Heart left ventricle (tissue), 16 donors: Measurements from ENCODE around the gene MICALL1. TPM values are rescaled to one million over a fixed set of nuclear protein-coding genes. Genes with fewer than 3 reads are reported as not detected.
"Not testable (repeated sequence)": the region's sequence is repeated elsewhere in the genome, so short reads cannot be mapped to it uniquely, and the experiment has no call there.

Experiments
- ATAC-seq, 4 donors: fragments of 200-7000 bp; cut with Tn5 transposase; one replicate each; pipeline ENCODE4 v1.9.1; 2020 to 2022; ENCODE audit warnings: moderate library complexity in 4 of 4, mild to moderate bottlenecking in 3 of 4, moderate number of reproducible peaks in 1 of 4
- DNase-seq, 5 donors: peaks; one replicate each; pipeline ENCODE4 v3.0.0-alpha.2; 2020
- H3K27ac ChIP-seq, 12 donors: fragments of 200-600 bp; sonication (generic) in 4 of 12; one replicate each; pipeline versions ENCODE4 v1.5.0 to v1.8.0; 2016 to 2022; ENCODE audit warnings: mild to moderate bottlenecking in 2 of 12
- H3K27me3 ChIP-seq, 9 donors: fragments of 200-600 bp; sonication (generic) in 2 of 9; one replicate each; pipeline versions ENCODE4 v1.5.1 to v1.8.0; 2016 to 2022; ENCODE audit warnings: mild to moderate bottlenecking in 3 of 9
- H3K36me3 ChIP-seq, 9 donors: fragments of 200-600 bp; sonication (generic) in 2 of 9; one replicate each; pipeline versions ENCODE4 v1.5.0 to v1.8.0; 2018 to 2022; ENCODE audit warnings: mild to moderate bottlenecking in 2 of 9
- H3K4me1 ChIP-seq, 12 donors: fragments of 200-600 bp; sonication (generic) in 4 of 12; one replicate each; pipeline versions ENCODE4 v1.5.0 to v1.8.0; 2016 to 2022; ENCODE audit warnings: mild to moderate bottlenecking in 3 of 12
- H3K4me3 ChIP-seq, 12 donors: fragments of 200-600 bp; sonication (generic) in 4 of 12; one replicate each; pipeline versions ENCODE4 v1.5.0 to v1.8.0; 2017 to 2022; ENCODE audit warnings: mild to moderate bottlenecking in 9 of 12, moderate library complexity in 4 of 12
- H3K9me3 ChIP-seq, 12 donors: fragments of 200-600 bp; sonication (generic) in 4 of 12; one replicate each; pipeline versions ENCODE4 v1.5.0 to v1.8.0; 2016 to 2022; ENCODE audit warnings: mild to moderate bottlenecking in 1 of 12
- CTCF ChIP-seq, 12 donors: fragments of 200-600 bp; sonication (generic) in 4 of 12; IDR thresholded peaks; one replicate each; pipeline versions ENCODE4 v1.5.0 to v1.8.0; 2018 to 2022; ENCODE audit warnings: antibody characterized with exemption in 12 of 12, mild to moderate bottlenecking in 5 of 12
- POLR2A ChIP-seq, 2 donors: fragments of 450-650 bp; IDR thresholded peaks; one replicate each; pipeline ENCODE4 v1.6.1; 2017; ENCODE audit warnings: antibody characterized with exemption in 2 of 2, mild to moderate bottlenecking in 2 of 2, moderate library complexity in 2 of 2
- WGBS, 4 donors: extraction: QIAGEN DNeasy Blood & Tissue Kit in 2 of 4; methylation state at CpG; one replicate each; pipeline versions ENCODE4 v1.1.5 to v1.1.7; 2013 to 2018; 5-methylcytosine and 5-hydroxymethylcytosine counted together
- intact Hi-C, 10 donors: fragments of 100-400 bp; cut with DNase I; formaldehyde crosslinking; loops; one replicate each; pipeline versions ENCODE4 v1.11.1 to v1.14.2; 2022
- polyA plus RNA-seq, 2 donors: library from polyadenylated mRNA; stranded (reverse); fragments of 200-250 nt; gene quantifications; one replicate each; pipeline ENCODE4 v1.2.3, GENCODE V29; 2013
- total RNA-seq, 9 donors: library from RNA; depleted of rRNA in 2 of 9; stranded (reverse); fragments of >200 nt in 2 of 9; fragmentation: NEBNext Ultra II Directional in 3 of 9; extraction: Animal tissue kit (Norgen Biotek cat#: 25700) in 3 of 9; gene quantifications; one replicate each; pipeline versions ENCODE4 v1.1.0 to v1.2.4, GENCODE V29; 2016 to 2023
- donor health status: ischemic (EF 13 %, LVEDD 7.1; RV severe dilation, severe dysfunction).
- donor health status: healthy with polysubstance abuse.
- donor health status: DM: no; HTN: yes; CAD: no.
- donor health status: DM: no; HTN: no; CAD: no.
- donor health status: ischemic (EF 25% LVEDD 6.9; RV normal size, moderate dysfunction).
- donor health status: ischemic (EF 25% LVEDD 5.7; RV mildly dilated, moderate dysfunction).
- donor health status: healthy.
- donor health status: DM: yes; HTN: yes; CAD: no.
- donor health status: ischemic (EF 35%, LVEDD 5.7; RV mildly dilated, moderate dysfunction).
- donor health status: nonischemic (EF 11% LVEDD 7.7; RV severe dilation, severe dysfunction).
- donor health status: DM: yes; HTN: yes; CAD: no.
- donor health status: PGD.
- donor health status: ischemic (EF 29% LVEDD 5.4; RV normal size, mild dysfunction).
- donor health status: nonischemic (EF 23%, LVEDD 6.1; RV moderate dilation, normal function).

The MICALL1 gene
- total and polyA plus RNA-seq, 11 donors, result 10.6 to 40.7 (median 17.8) TPM

GRCh38 chr22:37975153-37975552 is 69.1 kb downstream of the MICALL1 start:
- H3K27ac ChIP-seq, result no peak overlapping the region
- no peak for TF ChIP-seq CTCF (IDR thresholded peaks at IDR 0.05)
- TF ChIP-seq POLR2A (IDR thresholded peaks at IDR 0.05), result no peak
- no peaks in the 10 kb centered on the region for H3K9me3 ChIP-seq
- H3K27me3 ChIP-seq, result no peaks in the 10 kb centered on the region
- DNase-seq (no peak), ATAC-seq (no peak)
- WGBS, 4 donors, result 80 to 92% (median 87%) methylated on average over 2 of the region's 2 CpGs
- peaks cover 0 to 5% (median 0%) of the 10 kb centered on the region in 12 donors for H3K4me1 ChIP-seq
- no peak overlapping the region for H3K4me3 ChIP-seq
- H3K36me3 ChIP-seq, result peaks cover 0 to 12% (median 0%) of the 10 kb centered on the region in 9 donors
- intact Hi-C loops, result no loop called here

DNA sequence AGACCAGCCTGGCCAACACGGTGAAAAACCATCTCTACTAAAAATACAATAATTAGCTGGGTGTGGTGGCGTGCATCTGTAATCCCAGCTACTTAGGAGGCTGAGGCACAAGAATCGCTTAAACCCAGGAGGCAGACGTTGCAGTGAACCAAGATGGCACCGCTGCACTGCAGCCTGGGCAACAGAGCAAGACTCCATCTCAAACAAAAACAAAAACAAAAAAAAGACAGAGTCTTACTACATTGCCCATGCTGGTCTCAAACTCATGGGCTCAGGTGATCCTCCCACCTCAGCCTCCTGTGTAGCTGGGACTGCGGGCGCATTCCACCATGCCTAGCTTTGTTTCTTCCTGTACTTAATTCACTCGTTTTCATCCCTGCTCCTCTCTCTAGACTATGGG is 69.9 kb downstream of the MICALL1 start:
- H3K36me3 ChIP-seq, result peaks cover 0 to 12% (median 0%) of the 10 kb centered on the region in 9 donors
- intact Hi-C loops, ATAC-seq: not testable (repeated sequence)

GRCh38 chr22:37976547-37976946 is 70.5 kb downstream of the MICALL1 start:
- Histone ChIP-seq H3K4me3 (no peak overlapping the region), H3K4me1 (peaks cover 0 to 15% (median 0%) of the 10 kb centered on the region in 12 donors), H3K36me3 (peaks cover 0 to 12% (median 0%) of the 10 kb centered on the region in 9 donors), H3K27me3 (no peaks in the 10 kb centered on the region), H3K9me3 (no peaks in the 10 kb centered on the region), H3K27ac (no peak overlapping the region)
- TF ChIP-seq POLR2A (IDR thresholded peaks at IDR 0.05), result no peak
- TF ChIP-seq CTCF (IDR thresholded peaks at IDR 0.05), result no peak
- WGBS, 4 donors, result 83 to 96% (median 90%) methylated on average over 3 to 4 of the region's 4 CpGs
- intact Hi-C loops, result no loop called here
- ATAC-seq (no peak), DNase-seq (no peak)

More for the DNA sequence above, 69.9 kb downstream of the MICALL1 start:
- not testable (repeated sequence) for H3K4me1 ChIP-seq, DNase-seq, H3K27ac ChIP-seq, H3K4me3 ChIP-seq, H3K27me3 ChIP-seq, H3K9me3 ChIP-seq
- WGBS, 4 donors, result 85 to 93% (median 89%) methylated on average over 8 of the region's 8 CpGs

GRCh38 chr22:37979782-37980181 is 73.7 kb downstream of the MICALL1 start:
- WGBS, 4 donors, result 84 to 91% (median 87%) methylated on average over 8 of the region's 8 CpGs
- TF ChIP-seq CTCF (IDR thresholded peaks at IDR 0.05) (no peak), POLR2A (IDR thresholded peaks at IDR 0.05) (no peak)
- H3K27ac ChIP-seq, result no peak overlapping the region
- no peak overlapping the region for H3K4me3 ChIP-seq
- H3K4me1 ChIP-seq, result peaks cover 0 to 17% (median 0%) of the 10 kb centered on the region in 12 donors
- H3K9me3 ChIP-seq, result no peaks in the 10 kb centered on the region
- no peak for ATAC-seq
- no peaks in the 10 kb centered on the region for H3K27me3 ChIP-seq
- intact Hi-C loops, result no loop called here
- H3K36me3 ChIP-seq, result peaks cover 0 to 8% (median 0%) of the 10 kb centered on the region in 9 donors
- no peak for DNase-seq
